Activated T-cell treated with anti-CD3 and anti-CD28 coated beads, Interleukin-2, amount 50 U/mL, for 4 hours (primary cell): ENCODE results near the gene SORCS3. TPM values are rescaled to one million over a fixed set of nuclear protein-coding genes. Genes with fewer than 3 reads are reported as not detected.
"Not testable (repeated sequence)": the region's sequence is repeated elsewhere in the genome, so short reads cannot be mapped to it uniquely, and the experiment has no call there.

ENCODE experiments used
- ATAC-seq, 2 donors: fragments of 200-7000 bp; cut with Tn5 transposase; one replicate each; pipeline ENCODE4 v1.10.0; 2021
- DNase-seq: peaks from one replicate; pipeline ENCODE4 v3.0.0-alpha.2; 2020
- H3K27me3 Mint-ChIP-seq: one replicate; pipeline ENCODE4 v1.8.0; 2021; ENCODE audit warnings: low read depth, mixed read lengths
- H3K36me3 Mint-ChIP-seq: one replicate; pipeline ENCODE4 v1.8.0; 2022; ENCODE audit warnings: mixed read lengths; ENCODE audit not compliant: insufficient read depth
- H3K4me1 Mint-ChIP-seq: one replicate; pipeline ENCODE4 v1.8.0; 2021; ENCODE audit warnings: low read depth, mixed read lengths
- H3K4me3 Mint-ChIP-seq: one replicate; pipeline ENCODE4 v1.8.0; 2021; ENCODE audit warnings: mild to moderate bottlenecking, moderate library complexity, mixed read lengths
- H3K9me3 Mint-ChIP-seq: one replicate; pipeline ENCODE4 v1.8.0; 2021; ENCODE audit warnings: mixed read lengths
- total RNA-seq, 3 donors: library from RNA; stranded (reverse); gene quantifications; one replicate each; pipeline ENCODE4 v1.2.1, GENCODE V29; 2021

The SORCS3 gene
- total RNA-seq, 3 donors from 2014 or later: not detected

GRCh38 chr10:104694074-104694473 is 53.0 kb downstream of the SORCS3 start:
- Mint-ChIP-seq H3K4me1 (no peaks in the 10 kb centered on the region), H3K9me3 (no peaks in the 10 kb centered on the region), H3K36me3 (no peaks in the 10 kb centered on the region), H3K4me3 (no peak overlapping the region), H3K27me3 (peaks cover 15% of the 10 kb centered on the region)
- ATAC-seq (no peak), DNase-seq (no peak)

DNA sequence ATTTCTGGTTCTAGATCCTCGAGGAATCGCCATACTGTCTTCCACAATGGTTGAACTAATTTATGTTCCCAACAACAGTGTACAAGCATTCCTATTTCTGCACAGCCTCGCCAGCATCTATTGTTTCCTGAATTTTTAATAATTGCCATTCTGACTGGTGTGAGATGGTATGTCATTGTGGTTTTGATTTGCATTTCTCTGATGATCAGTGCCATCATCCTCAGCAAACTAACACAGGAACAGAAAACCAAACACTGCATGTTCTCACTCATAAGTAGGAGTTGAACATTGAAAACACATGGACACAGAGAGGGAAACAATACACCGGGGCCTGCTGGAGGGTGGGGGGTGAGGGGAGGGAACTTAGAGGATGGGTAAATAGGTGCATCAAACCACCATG is 62.2 kb downstream of the SORCS3 start:
- not testable (repeated sequence) for H3K27me3 Mint-ChIP-seq, ATAC-seq, H3K9me3 Mint-ChIP-seq, H3K4me3 Mint-ChIP-seq, H3K36me3 Mint-ChIP-seq, DNase-seq, H3K4me1 Mint-ChIP-seq

DNA sequence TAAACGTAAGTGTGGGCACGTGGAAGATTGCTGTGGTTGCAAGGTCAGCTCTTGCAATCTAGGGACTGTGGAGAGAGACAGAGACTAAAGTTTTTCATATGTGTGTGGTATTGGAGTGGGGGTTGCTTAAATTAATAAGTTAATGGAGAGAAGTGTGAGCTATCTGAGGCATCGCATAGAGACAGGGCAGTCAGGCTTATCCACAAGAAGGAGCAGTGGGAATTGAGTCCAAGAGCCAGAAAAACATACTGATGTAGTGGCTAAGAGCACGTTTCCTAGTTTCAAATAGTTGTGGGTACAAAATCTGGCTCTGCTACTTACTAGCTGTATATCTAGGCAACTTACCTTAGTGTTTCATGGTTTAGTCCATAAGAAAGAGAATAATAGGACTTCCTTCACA is 65.8 kb downstream of the SORCS3 start:
- no peaks in the 10 kb centered on the region for H3K9me3 Mint-ChIP-seq
- no peak for ATAC-seq
- no peak overlapping the region for H3K4me3 Mint-ChIP-seq
- DNase-seq: no peak
- H3K4me1 Mint-ChIP-seq: no peaks in the 10 kb centered on the region
- H3K36me3 Mint-ChIP-seq: no peaks in the 10 kb centered on the region
- peaks cover 3% of the 10 kb centered on the region for H3K27me3 Mint-ChIP-seq

DNA sequence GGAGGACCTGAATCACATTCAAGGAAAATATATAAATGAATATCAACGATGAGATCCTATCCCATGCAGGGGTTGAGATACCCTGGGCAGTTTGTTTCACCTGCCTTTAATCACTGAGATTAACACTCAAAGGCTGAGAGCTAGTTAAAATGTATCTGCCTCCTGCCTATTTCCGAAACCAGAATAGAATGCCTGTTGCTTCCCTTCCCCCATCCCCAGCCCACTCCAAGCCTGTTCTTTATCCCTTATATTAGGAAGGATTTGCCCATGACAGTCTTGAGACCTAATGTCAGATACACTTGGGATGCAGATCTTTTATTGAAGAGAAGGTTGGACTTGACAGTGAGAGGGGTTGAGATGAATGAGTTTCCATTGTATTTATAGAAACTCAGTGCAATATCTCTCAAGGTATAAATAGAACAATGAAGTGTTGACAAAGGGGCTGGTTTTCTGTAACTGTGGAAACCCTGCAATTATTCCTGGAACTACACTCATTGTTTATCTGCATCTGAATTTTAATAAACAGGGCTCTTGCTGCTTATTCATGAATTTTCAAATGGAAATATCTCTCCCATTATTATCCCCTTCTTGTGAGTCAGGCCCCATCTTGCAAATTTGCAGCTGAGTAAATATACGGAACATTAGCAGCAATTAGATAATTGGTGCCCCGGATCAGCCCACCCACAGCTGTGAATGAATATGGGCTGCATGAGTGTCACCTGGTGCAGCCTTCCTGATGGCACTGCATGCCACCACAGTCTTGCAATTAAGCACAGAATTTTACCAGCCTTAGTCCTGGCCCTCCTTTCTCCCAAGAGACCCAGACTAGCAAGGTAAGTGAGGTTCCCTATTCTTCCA is 66.7 kb downstream of the SORCS3 start:
- no peak overlapping the region for H3K4me3 Mint-ChIP-seq
- ATAC-seq (no peak), DNase-seq (no peak)
- no peaks in the 10 kb centered on the region for H3K36me3 Mint-ChIP-seq
- peaks cover 3% of the 10 kb centered on the region for H3K27me3 Mint-ChIP-seq
- H3K9me3 Mint-ChIP-seq: no peaks in the 10 kb centered on the region
- H3K4me1 Mint-ChIP-seq: no peaks in the 10 kb centered on the region

GRCh38 chr10:104711302-104711721 is 70.2 kb downstream of the SORCS3 start:
- peaks cover 13% of the 10 kb centered on the region for H3K27me3 Mint-ChIP-seq
- DNase-seq (no peak), ATAC-seq (no peak)
- no peaks in the 10 kb centered on the region for H3K9me3 Mint-ChIP-seq
- no peaks in the 10 kb centered on the region for H3K4me1 Mint-ChIP-seq
- no peak overlapping the region for H3K4me3 Mint-ChIP-seq
- H3K36me3 Mint-ChIP-seq: no peaks in the 10 kb centered on the region

GRCh38 chr10:104730593-104730992 is 89.5 kb downstream of the SORCS3 start:
- not testable (repeated sequence) for H3K4me1 Mint-ChIP-seq, H3K4me3 Mint-ChIP-seq, H3K9me3 Mint-ChIP-seq, DNase-seq, H3K36me3 Mint-ChIP-seq
- H3K27me3 Mint-ChIP-seq: peaks cover 15% of the 10 kb centered on the region
- ATAC-seq: peak in 1 of 2 donors; percentile 70

DNA sequence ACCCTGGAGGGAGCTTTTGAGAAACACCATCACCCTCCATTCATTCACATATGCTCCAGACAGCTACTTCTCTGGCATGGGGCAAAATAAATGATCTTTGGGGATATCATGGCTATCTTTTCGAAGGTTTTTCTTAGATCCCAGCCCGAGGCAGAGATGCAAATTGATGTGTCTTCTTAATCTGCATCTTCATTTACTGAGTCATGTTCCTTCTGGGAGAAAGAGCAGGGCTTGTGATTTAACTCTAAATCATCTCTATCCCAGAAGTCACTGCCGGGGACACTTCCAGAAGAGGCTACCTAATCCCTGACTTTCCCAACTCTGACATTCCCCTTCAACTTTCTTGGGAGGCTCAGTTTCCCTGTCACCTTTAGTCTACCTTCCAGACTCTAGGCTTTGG is 90.1 kb downstream of the SORCS3 start:
- peaks cover 15% of the 10 kb centered on the region for H3K27me3 Mint-ChIP-seq
- H3K36me3 Mint-ChIP-seq: no peaks in the 10 kb centered on the region
- DNase-seq (no peak), ATAC-seq (no peak)
- no peaks in the 10 kb centered on the region for H3K9me3 Mint-ChIP-seq
- no peak overlapping the region for H3K4me3 Mint-ChIP-seq
- H3K4me1 Mint-ChIP-seq: no peaks in the 10 kb centered on the region

GRCh38 chr10:104732222-104732621 is 91.1 kb downstream of the SORCS3 start:
- no peaks in the 10 kb centered on the region for H3K36me3 Mint-ChIP-seq
- no peaks in the 10 kb centered on the region for H3K9me3 Mint-ChIP-seq
- no peaks in the 10 kb centered on the region for H3K4me1 Mint-ChIP-seq
- DNase-seq: no peak
- H3K4me3 Mint-ChIP-seq: no peak overlapping the region
- H3K27me3 Mint-ChIP-seq: peaks cover 9% of the 10 kb centered on the region
- no peak for ATAC-seq

DNA sequence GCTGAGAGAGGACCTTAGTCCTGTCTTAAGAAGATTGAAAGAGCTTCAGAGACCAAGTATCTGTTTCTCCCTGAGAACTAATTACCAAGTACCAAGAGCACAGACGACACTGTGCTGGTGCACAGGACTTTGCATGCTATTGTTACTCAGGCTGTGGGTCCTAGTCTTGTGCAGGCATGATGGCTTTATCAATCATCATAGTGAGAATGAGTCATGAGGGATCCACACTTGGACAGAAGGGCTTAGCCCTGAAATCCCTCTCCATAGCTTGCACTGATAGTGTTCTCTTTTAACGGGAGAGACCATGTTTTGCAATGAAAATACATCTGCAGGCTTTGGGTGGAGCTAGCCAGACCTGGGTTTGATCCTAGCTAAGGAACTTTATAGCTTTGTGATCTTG is 93.3 kb downstream of the SORCS3 start:
- peaks cover 7% of the 10 kb centered on the region for H3K27me3 Mint-ChIP-seq

GRCh38 chr10:104735036-104735756 is 94.1 kb downstream of the SORCS3 start:
- no peak overlapping the region for H3K4me3 Mint-ChIP-seq
- H3K9me3 Mint-ChIP-seq: no peaks in the 10 kb centered on the region
- DNase-seq: no peak
- ATAC-seq: no peak
- H3K4me1 Mint-ChIP-seq: no peaks in the 10 kb centered on the region
- H3K27me3 Mint-ChIP-seq: peaks cover 7% of the 10 kb centered on the region
- no peaks in the 10 kb centered on the region for H3K36me3 Mint-ChIP-seq

More for the DNA sequence above, 93.3 kb downstream of the SORCS3 start:
- H3K36me3 Mint-ChIP-seq: no peaks in the 10 kb centered on the region
- no peak overlapping the region for H3K4me3 Mint-ChIP-seq
- DNase-seq: no peak
- H3K9me3 Mint-ChIP-seq: no peaks in the 10 kb centered on the region
- no peaks in the 10 kb centered on the region for H3K4me1 Mint-ChIP-seq
- ATAC-seq: no peak

GRCh38 chr10:104735757-104736391 is 94.8 kb downstream of the SORCS3 start:
- ATAC-seq: no peak
- no peaks in the 10 kb centered on the region for H3K4me1 Mint-ChIP-seq
- H3K9me3 Mint-ChIP-seq: no peaks in the 10 kb centered on the region
- peaks cover 7% of the 10 kb centered on the region for H3K27me3 Mint-ChIP-seq
- DNase-seq: no peak
- H3K36me3 Mint-ChIP-seq: no peaks in the 10 kb centered on the region
- H3K4me3 Mint-ChIP-seq: no peak overlapping the region

GRCh38 chr10:104741127-104741526 is 100.0 kb downstream of the SORCS3 start:
- Mint-ChIP-seq H3K4me1 (no peaks in the 10 kb centered on the region), H3K36me3 (no peaks in the 10 kb centered on the region)

GRCh38 chr10:104744052-104744451 is 103.0 kb downstream of the SORCS3 start:
- no peak for ATAC-seq
- no peaks in the 10 kb centered on the region for H3K27me3 Mint-ChIP-seq
- no peak overlapping the region for H3K4me3 Mint-ChIP-seq
- H3K4me1 Mint-ChIP-seq: no peaks in the 10 kb centered on the region
- DNase-seq: no peak
- H3K36me3 Mint-ChIP-seq: no peaks in the 10 kb centered on the region
- peaks cover 3% of the 10 kb centered on the region for H3K9me3 Mint-ChIP-seq

More at GRCh38 chr10:104741127-104741526, 100.0 kb downstream of the SORCS3 start:
- no peak for DNase-seq
- no peaks in the 10 kb centered on the region for H3K9me3 Mint-ChIP-seq
- H3K4me3 Mint-ChIP-seq: no peak overlapping the region
- no peaks in the 10 kb centered on the region for H3K27me3 Mint-ChIP-seq
- no peak for ATAC-seq

DNA sequence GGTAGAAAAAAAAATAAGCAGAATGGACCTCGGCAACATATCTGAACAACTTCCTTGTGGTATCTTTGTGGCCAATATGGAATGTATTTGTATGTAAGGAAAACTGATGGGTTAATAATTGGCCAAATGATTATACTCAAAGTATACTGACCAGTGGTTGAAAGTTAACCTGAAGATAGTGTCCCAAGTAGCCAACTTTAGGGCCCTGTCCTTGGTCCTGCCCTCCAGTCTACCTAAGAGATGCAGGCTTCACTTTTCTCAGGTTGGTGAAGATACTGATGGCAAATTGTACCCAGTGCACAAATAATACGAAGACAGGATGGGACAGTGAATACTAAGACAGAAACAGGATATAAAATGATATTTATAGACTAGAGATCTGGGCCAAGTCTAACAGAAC is 109.2 kb downstream of the SORCS3 start:
- no peaks in the 10 kb centered on the region for H3K4me1 Mint-ChIP-seq
- H3K27me3 Mint-ChIP-seq: no peaks in the 10 kb centered on the region
- no peaks in the 10 kb centered on the region for H3K36me3 Mint-ChIP-seq
- peaks cover 3% of the 10 kb centered on the region for H3K9me3 Mint-ChIP-seq
- ATAC-seq (no peak), DNase-seq (no peak)
- H3K4me3 Mint-ChIP-seq: no peak overlapping the region
